HG02798 (cell line): ENCODE results near the gene APP.

Source experiments
- ATAC-seq: cut with Tn5 transposase; IDR thresholded peaks from one replicate; pipeline ENCODE4 v1.9.1; 2021; ENCODE audit warnings: mild to moderate bottlenecking; ENCODE audit not compliant: unreplicated experiment, poor library complexity

APP gene

GRCh38 chr21:26072666-26073615, 97.6 kb downstream of the APP start:
- no peak for ATAC-seq

- peak; percentile 47 for ATAC-seq
Observed at GRCh38 chr21:26070822-26071425, 99.6 kb downstream of the APP start.

- no peak for ATAC-seq
Observed at GRCh38 chr21:26070121-26070520, 100.4 kb downstream of the APP start.

- no peak for ATAC-seq
Observed at GRCh38 chr21:26068776-26069175, 101.8 kb downstream of the APP start.

GRCh38 chr21:26067836-26068594, 102.6 kb downstream of the APP start:
- no peak for ATAC-seq

- no peak for ATAC-seq
Observed at GRCh38 chr21:26064506-26064905, 106.1 kb downstream of the APP start.

GRCh38 chr21:26061437-26061836, 109.1 kb downstream of the APP start:
- no peak for ATAC-seq

GRCh38 chr21:26060335-26061115, 110.0 kb downstream of the APP start:
- no peak for ATAC-seq

- ATAC-seq: no peak
Observed at GRCh38 chr21:26057477-26058170, 112.9 kb downstream of the APP start.

GRCh38 chr21:26055841-26056264, 114.7 kb downstream of the APP start:
- ATAC-seq: no peak

GRCh38 chr21:26055010-26055409, 115.6 kb downstream of the APP start:
- no peak for ATAC-seq

GRCh38 chr21:26052057-26052456, 118.5 kb downstream of the APP start:
- ATAC-seq: no peak

- ATAC-seq: no peak
Observed at GRCh38 chr21:26050857-26051256, 119.7 kb downstream of the APP start.

- no peak for ATAC-seq
Observed at GRCh38 chr21:26049803-26050202, 120.8 kb downstream of the APP start.

- no peak for ATAC-seq
Observed at GRCh38 chr21:26047279-26047967, 123.1 kb downstream of the APP start.

GRCh38 chr21:26043891-26044290, 126.7 kb downstream of the APP start:
- no peak for ATAC-seq

- no peak for ATAC-seq
Observed at GRCh38 chr21:26042181-26042876, 128.2 kb downstream of the APP start.

GRCh38 chr21:26041431-26042180, 129.0 kb downstream of the APP start:
- ATAC-seq: no peak
